Gastroesophageal sphincter (tissue), 4 donors: Measurements from ENCODE around the gene ALKBH6. TPM values are rescaled to one million over a fixed set of nuclear protein-coding genes. Genes with fewer than 3 reads are reported as not detected.

Source experiments
- ATAC-seq: fragments of 150-250 bp; one replicate; pipeline ENCODE4 v1.9.1; 2016; ENCODE audit warnings: mild to moderate bottlenecking, moderate library complexity
- H3K27ac ChIP-seq, 4 donors: fragments of 200-600 bp; sonication (generic) in 3 of 4; 1 replicate in 3 of 4; 2 replicates in 1 of 4; pipeline ENCODE4 v1.5.1; 2016 to 2019
- H3K27me3 ChIP-seq: fragments of 200-600 bp; sonication (generic); one replicate; pipeline ENCODE4 v1.5.1; 2019
- H3K36me3 ChIP-seq, 2 donors: fragments of 200-600 bp; sonication (generic); one replicate each; pipeline ENCODE4 v1.5.1; 2019; ENCODE audit warnings: control low read depth in 1 of 2
- H3K4me1 ChIP-seq, 3 donors: fragments of 200-600 bp; sonication (generic); 1 replicate in 2 of 3; 2 replicates in 1 of 3; pipeline ENCODE4 v1.5.1; 2016 to 2019; ENCODE audit warnings: control low read depth in 2 of 3
- H3K4me3 ChIP-seq, 2 donors: fragments of 200-600 bp; sonication (generic); one replicate each; pipeline ENCODE4 v1.5.1; 2019; ENCODE audit warnings: mild to moderate bottlenecking in 1 of 2, moderate library complexity in 1 of 2
- H3K9me3 ChIP-seq, 3 donors: fragments of 200-600 bp; sonication (generic); one replicate each; pipeline ENCODE4 v1.5.1; 2017 to 2019; ENCODE audit warnings: control low read depth in 2 of 3
- CTCF ChIP-seq, 4 experiments: fragments of 200-600 bp in 2 of 4; fragments of 450-650 bp in 2 of 4; sonication (generic) in 1 of 4; IDR thresholded peaks; one replicate each; pipeline ENCODE4 v1.5.1; 2017 to 2019; ENCODE audit warnings: antibody characterized with exemption in 4 of 4, mild to moderate bottlenecking in 2 of 4, moderate library complexity in 2 of 4
- EP300 ChIP-seq: sonication (generic); formaldehyde crosslinking; IDR thresholded peaks from one replicate; pipeline ENCODE4 v1.6.1; 2017; ENCODE audit warnings: antibody characterized with exemption, mild to moderate bottlenecking
- POLR2A ChIP-seq, 2 donors: fragments of 450-650 bp; IDR thresholded peaks; one replicate each; pipeline ENCODE4 v1.6.1; 2017; ENCODE audit warnings: antibody characterized with exemption in 2 of 2, mild to moderate bottlenecking in 2 of 2, moderate library complexity in 1 of 2
- POLR2AphosphoS5 ChIP-seq: sonication (generic); formaldehyde crosslinking; IDR thresholded peaks from one replicate; pipeline ENCODE4 v1.6.1; 2017; ENCODE audit warnings: antibody characterized with exemption
- WGBS, 2 donors: methylation state at CpG; one replicate each; pipeline ENCODE4 v1.1.5; 2018; ENCODE audit warnings: low coverage in 1 of 2; 5-methylcytosine and 5-hydroxymethylcytosine counted together
- total RNA-seq, 4 donors: library from RNA; depleted of rRNA; stranded (reverse); fragments of >200 nt; gene quantifications; one replicate each; pipeline ENCODE4 v1.1.0, GENCODE V29; 2016

Gene ALKBH6
- total RNA-seq, 4 donors from 2014 or later, result 10.7 to 38.3 (median 25.3) TPM

- 2% methylated on average over 11 of the region's 97 CpGs; no CpG with 5 or more reads in 1 of the 2 donors for WGBS, 2 donors
- TF ChIP-seq POLR2AphosphoS5, result peak; percentile 94
- peak; percentile 78 to 83 for TF ChIP-seq POLR2A (IDR thresholded peaks at IDR 0.05)
- TF ChIP-seq CTCF (IDR thresholded peaks at IDR 0.05), result peak in 1 of 4 experiments; percentile 18
- TF ChIP-seq EP300, result no peak
- Histone ChIP-seq H3K27me3 (no peaks in the 10 kb centered on the region), H3K4me1 (peaks cover 0 to 58% (median 31%) of the 10 kb centered on the region in 3 donors), H3K36me3 (peaks cover 0 to 23% of the 10 kb centered on the region in 2 donors), H3K4me3 (peak within 1 kb of the TSS; percentile 64 to 98), H3K27ac (peak within 1 kb of the TSS; percentile 54 to 95 (median 90)), H3K9me3 (no peaks in the 10 kb centered on the region)
- ATAC-seq, result peak; percentile 91
Measured at GRCh38 chr19:35995048-35995993, 18.7 kb downstream of the ALKBH6 start, which contains the start of gene SDHAF1. Gene SDHAF1 (plus strand): TSS chr19:35995188. CDS start chr19:35995275, 87 bp downstream.

- H3K4me3 ChIP-seq, result peak overlapping the region; percentile 64 to 98
- peak overlapping the region in 3 of 4 donors; percentile 32 to 95 (median 90) for H3K27ac ChIP-seq
- peaks cover 11% of the 10 kb centered on the region for H3K27me3 ChIP-seq
- ATAC-seq, result no peak
- 13 to 40% methylated on average over 1 to 3 of the region's 49 CpGs for WGBS, 2 donors
- H3K4me1 ChIP-seq, result peaks cover 0 to 46% (median 24%) of the 10 kb centered on the region in 3 donors
- H3K9me3 ChIP-seq, result no peaks in the 10 kb centered on the region
- H3K36me3 ChIP-seq, result peaks cover 0 to 23% of the 10 kb centered on the region in 2 donors
- peak in 2 of 4 experiments; percentile 15 to 47 for TF ChIP-seq CTCF (IDR thresholded peaks at IDR 0.05)
- TF ChIP-seq POLR2AphosphoS5, result no peak
Measured at GRCh38 chr19:35993923-35994598, 20.0 kb downstream of the ALKBH6 start.

GRCh38 chr19:35992907-35993765, 20.9 kb downstream of the ALKBH6 start:
- H3K4me3 ChIP-seq, result no peak overlapping the region
- no peak for ATAC-seq
- H3K9me3 ChIP-seq, result no peaks in the 10 kb centered on the region
- peaks cover 20% of the 10 kb centered on the region for H3K27me3 ChIP-seq
- WGBS, 2 donors, result 90 to 95% methylated on average over 6 of the region's 8 CpGs
- H3K36me3 ChIP-seq, result peaks cover 0 to 15% of the 10 kb centered on the region in 2 donors
- TF ChIP-seq POLR2AphosphoS5 (no peak), CTCF (IDR thresholded peaks at IDR 0.05) (no peak), POLR2A (IDR thresholded peaks at IDR 0.05) (no peak), EP300 (no peak)
- no peak overlapping the region for H3K27ac ChIP-seq
- peaks cover 0 to 36% (median 19%) of the 10 kb centered on the region in 3 donors for H3K4me1 ChIP-seq

GRCh38 chr19:35991731-35992450, 22.1 kb downstream of the ALKBH6 start:
- H3K36me3 ChIP-seq, result peaks cover 0 to 3% of the 10 kb centered on the region in 2 donors
- H3K27ac ChIP-seq, result no peak overlapping the region
- no peaks in the 10 kb centered on the region for H3K9me3 ChIP-seq
- H3K4me1 ChIP-seq, result peaks cover 0 to 33% (median 22%) of the 10 kb centered on the region in 3 donors
- TF ChIP-seq CTCF (IDR thresholded peaks at IDR 0.05) (no peak), POLR2A (IDR thresholded peaks at IDR 0.05) (no peak), POLR2AphosphoS5 (no peak), EP300 (no peak)
- H3K27me3 ChIP-seq, result peaks cover 32% of the 10 kb centered on the region
- WGBS, 2 donors, result 81% methylated on average over 6 of the region's 7 CpGs; no CpG with 5 or more reads in 1 of the 2 donors
- no peak overlapping the region for H3K4me3 ChIP-seq
- ATAC-seq, result no peak
